HG03378 (cell line): Measurements from ENCODE around the gene HHAT.
"Not testable (repeated sequence)": the region's sequence is repeated elsewhere in the genome, so short reads cannot be mapped to it uniquely, and the experiment has no call there.

ENCODE experiments used
- ATAC-seq: cut with Tn5 transposase; IDR thresholded peaks from one replicate; pipeline ENCODE4 v1.9.1; 2021; ENCODE audit warnings: mild to moderate bottlenecking, moderate library complexity; ENCODE audit not compliant: unreplicated experiment

Gene HHAT

GRCh38 chr1:210354305-210354704, 25.6 kb downstream of the HHAT start:
- not testable (repeated sequence) for ATAC-seq

DNA sequence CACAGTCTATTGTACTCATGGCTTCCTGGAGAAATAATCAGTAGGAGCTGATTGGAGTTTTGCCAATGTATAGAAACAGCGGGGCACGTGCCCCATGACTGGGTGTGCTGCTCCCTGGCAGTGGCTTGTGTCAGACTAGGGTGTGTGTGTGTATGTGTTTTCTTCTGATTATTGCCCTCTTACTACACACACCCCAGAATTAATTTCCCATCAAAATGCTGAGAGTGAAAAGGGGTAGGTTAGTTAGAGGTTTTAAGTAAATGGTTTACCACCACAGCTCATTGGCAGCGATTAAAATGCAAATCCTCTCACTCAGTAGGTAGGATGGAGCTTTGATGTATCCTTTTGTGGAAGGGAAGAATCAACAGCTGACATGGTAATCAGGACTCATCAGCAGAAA, 29.9 kb downstream of the HHAT start:
- ATAC-seq, result no peak

- no peak for ATAC-seq
Measured at GRCh38 chr1:210359255-210359654, 30.6 kb downstream of the HHAT start.

GRCh38 chr1:210360852-210361477, 32.3 kb downstream of the HHAT start:
- ATAC-seq, result peak; percentile 75

GRCh38 chr1:210361665-210362064, 33.0 kb downstream of the HHAT start:
- ATAC-seq, result no peak

DNA sequence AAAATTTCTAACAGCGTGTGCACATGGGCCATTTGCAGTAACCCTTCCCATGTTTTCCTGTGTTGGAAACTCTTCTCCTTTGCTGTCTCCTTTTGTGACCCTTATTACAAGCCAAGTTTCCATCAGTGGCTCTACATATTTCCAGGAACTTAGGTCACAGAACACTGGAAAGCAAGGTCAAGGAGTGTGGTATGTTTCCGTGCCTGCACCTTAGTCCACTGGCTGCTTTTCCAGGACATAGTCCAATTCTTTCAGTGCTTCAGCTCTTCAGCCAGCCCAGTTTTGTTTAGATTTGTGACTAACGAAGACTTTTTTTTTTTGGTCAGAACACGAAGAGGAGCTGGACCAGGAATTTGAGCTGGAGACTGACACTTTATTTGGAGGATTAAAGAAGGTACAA, 33.8 kb downstream of the HHAT start:
- no peak for ATAC-seq

- ATAC-seq, result no peak
Measured at GRCh38 chr1:210363119-210363518, 34.4 kb downstream of the HHAT start.

- no peak for ATAC-seq
Measured at GRCh38 chr1:210364479-210364878, 35.8 kb downstream of the HHAT start.

DNA sequence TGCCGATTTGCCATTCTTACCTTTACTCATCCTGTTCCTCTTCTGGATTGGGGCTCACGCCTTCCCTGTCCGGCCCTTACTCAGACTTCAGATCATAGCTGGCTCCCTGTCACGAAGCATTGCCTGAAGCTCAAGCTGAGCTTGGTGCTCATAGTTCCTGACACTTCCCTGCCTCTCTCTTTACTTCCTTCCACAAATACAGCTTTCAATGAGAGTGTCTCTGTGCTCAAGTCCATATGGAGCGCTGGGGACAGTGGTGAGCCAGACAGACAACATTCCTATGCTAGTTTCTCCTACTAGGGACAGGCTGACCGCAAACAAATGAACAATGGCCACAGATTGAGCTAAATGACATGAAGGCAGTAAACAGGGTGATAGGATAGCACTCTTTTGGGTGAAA, 38.1 kb downstream of the HHAT start:
- ATAC-seq, result no peak

- ATAC-seq, result no peak
Measured at GRCh38 chr1:210367566-210367965, 38.9 kb downstream of the HHAT start.

- ATAC-seq, result no peak
Measured at GRCh38 chr1:210369425-210369824, 40.7 kb downstream of the HHAT start.

DNA sequence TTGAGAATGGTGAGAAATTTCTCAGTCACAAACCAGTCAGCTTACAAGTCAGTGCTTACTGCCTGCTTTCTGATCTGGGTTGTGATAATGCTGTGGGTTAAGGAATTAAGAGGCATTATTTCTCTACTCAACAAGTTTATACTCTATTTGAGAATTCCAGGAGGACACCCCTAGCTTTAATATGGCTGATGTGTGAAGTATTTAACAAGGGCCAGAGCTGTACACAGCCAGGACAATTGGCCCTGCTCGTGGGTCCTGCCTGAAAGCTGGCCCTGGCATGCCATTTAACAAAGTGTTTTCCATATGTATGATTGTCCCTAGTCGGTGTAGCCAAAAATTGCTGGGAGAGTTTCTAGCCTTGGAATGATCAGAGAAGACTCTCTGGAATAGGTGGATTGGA, 43.2 kb downstream of the HHAT start:
- ATAC-seq, result no peak

DNA sequence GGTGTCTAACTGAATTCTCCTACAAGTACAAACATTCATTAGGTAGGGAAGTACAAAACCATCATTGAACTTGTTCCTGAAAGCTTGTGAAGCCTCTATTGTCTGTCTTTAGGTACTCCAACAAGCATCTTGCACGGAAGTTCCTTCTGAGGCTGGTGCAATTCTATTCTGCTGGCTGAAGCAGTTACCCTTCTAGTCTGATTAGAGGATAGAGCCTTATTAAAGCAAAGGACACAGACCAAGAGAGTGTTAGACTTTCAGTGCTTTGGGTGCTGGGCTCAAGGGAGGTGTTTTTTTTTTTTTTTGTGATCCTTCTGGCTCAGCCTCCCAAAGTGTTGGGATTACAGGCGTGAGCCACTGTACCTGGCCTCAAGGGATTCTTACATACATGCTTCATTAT, 43.8 kb downstream of the HHAT start:
- no peak for ATAC-seq

GRCh38 chr1:210372931-210373627, 44.4 kb downstream of the HHAT start:
- no peak for ATAC-seq

DNA sequence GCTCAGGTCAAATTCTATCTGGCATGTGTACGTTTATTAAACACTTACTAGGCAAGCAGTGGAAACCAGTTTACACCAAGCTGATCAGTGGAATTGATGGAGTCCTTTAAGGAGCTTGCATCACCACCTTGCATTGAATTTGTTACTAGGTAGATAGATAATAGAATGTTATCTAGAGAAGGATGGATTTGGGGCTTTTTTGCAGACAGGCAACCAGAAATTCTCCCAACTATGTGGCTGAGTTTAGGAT, 44.9 kb downstream of the HHAT start:
- ATAC-seq, result no peak

DNA sequence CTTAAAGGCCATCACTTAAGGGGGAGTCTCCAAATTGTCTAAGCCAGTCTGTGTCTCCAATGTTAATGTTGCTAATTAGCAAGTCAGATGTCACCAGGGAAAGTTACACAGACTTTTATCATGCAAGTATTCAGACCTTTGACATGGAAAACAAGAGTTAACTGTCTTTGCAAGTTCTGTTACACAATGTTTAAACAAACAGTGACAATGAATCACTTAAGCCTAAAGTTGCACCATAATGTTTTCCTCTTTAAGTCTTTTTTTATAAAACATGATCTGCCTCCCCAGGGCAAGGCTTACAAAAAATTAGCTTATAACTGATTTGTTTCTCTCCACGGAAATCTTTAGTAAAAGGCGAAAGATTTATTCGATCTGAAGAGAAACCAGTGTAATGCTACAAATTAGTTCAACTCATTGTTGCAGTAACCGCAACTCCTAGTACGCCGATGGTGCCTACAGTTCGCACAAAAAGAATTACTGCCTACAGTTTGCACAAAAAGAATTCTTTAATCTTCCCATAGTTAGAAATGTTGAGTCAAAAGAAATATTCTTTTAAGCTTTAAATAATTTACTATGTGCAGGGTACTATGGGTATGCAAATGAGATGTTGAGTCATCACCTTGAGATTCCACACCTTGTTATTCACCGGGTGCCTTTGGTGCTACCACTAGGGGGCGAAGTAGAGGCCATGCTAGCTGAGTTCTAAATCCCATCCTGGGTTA, 45.3 kb downstream of the HHAT start:
- ATAC-seq, result peak; percentile 90

- no peak for ATAC-seq
Measured at GRCh38 chr1:210374600-210374953, 45.9 kb downstream of the HHAT start.

GRCh38 chr1:210376836-210377372, 48.2 kb downstream of the HHAT start:
- no peak for ATAC-seq

DNA sequence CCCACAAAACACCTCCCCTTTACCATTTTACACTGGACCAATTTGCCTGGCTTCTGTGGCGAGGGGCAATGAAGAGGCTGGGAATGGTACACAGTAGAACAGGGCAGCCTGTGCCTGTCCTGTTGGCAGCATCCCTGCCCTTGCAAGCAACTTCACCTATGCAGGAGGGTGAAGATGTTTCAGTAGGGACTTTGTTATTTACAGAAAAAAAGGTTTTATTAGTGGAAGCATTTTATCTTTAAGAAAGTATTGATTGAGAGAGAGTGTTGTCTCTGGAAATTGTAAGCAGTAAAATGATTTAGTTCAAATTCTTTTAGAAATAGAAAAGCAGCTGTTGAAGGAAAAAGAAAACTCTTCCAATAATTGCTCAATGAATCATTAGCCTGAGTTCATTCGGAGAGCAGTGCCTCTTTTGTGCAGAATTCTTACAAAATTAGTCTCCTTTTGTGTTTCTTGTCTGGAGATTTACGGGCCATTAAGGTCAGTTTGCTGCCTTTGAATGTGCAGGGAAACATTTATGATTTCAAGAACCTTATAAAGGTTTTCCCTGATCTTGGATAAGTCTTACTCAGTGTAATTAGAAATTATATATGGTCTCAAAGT, 49.1 kb downstream of the HHAT start:
- no peak for ATAC-seq

- ATAC-seq, result no peak
Measured at GRCh38 chr1:210378736-210379135, 50.0 kb downstream of the HHAT start.

DNA sequence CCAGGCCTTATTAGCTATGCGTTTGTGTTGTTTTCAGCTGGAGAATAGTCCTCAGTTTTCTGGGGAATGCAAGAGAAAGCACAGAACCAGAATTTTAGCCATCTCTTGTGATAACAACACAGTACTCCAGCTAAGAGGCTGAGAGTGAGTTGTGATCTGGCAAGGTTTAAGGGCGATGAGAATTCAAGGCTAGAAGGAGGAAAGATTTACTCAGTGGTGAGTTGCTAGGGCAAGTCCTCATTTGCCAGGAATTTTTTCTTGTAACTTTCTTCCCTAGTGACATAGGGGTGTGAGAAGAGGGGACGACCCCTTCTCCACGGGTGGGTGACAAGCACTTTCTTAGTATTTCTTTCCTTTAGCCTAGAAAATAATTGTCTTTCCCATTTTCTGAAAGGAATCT, 53.2 kb downstream of the HHAT start:
- no peak for ATAC-seq

- no peak for ATAC-seq
Measured at GRCh38 chr1:210384625-210385024, 55.9 kb downstream of the HHAT start.
